HG02970 (cell line): ENCODE data around the gene MAT1A.
"Not testable (repeated sequence)": the region's sequence is repeated elsewhere in the genome, so short reads cannot be mapped to it uniquely, and the experiment has no call there.

ENCODE experiments used
- ATAC-seq: cut with Tn5 transposase; IDR thresholded peaks from one replicate; pipeline ENCODE4 v1.9.1; 2021; ENCODE audit warnings: mild to moderate bottlenecking, moderate library complexity, moderate number of reproducible peaks; ENCODE audit not compliant: unreplicated experiment, low FRiP score

MAT1A gene

DNA sequence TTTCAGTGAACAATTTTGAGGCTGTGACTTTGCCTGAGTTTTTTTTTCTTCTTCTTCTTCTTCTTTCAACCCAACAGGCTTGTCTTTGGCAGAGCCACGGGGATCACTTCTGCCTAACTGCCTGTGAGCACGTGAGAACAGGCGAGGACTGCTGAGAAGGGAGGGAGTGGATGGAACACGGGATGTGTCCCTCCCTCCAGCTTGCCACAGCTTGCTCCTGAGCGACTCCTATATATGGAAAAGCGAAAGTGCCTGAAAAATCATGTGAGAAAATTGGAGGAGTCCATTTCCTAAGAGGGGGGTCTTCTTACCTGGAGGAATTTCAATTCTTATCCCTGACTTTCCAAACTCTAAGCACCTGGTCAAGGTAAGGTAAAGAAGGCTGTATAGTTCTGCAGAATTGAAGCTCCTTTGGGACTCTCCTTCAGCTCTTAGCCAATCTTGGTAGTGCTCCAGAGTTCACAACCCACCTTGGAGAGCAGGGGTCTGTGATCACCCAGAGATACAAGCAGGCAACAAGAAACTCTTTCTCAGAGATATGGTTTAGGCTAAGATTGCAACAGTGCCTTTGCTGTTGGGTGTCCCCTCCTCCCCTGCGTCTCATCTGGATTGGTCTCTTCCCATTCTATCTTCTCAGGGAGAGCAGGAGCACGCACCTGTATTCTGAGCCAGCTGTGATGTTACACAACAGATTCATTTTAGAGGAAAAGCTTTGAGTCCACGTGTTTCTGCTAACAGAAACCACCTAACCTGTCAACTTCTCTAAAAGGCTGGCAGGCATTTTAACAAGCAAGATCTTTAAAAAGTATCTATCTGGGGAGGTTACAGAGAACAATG lies at the start of gene MAT1A:
TSS of gene MAT1A (minus strand) at position 208 of the 837 bp plus-strand sequence. CDS start 235 bp downstream, outside the sequence.
- no peak for ATAC-seq

DNA sequence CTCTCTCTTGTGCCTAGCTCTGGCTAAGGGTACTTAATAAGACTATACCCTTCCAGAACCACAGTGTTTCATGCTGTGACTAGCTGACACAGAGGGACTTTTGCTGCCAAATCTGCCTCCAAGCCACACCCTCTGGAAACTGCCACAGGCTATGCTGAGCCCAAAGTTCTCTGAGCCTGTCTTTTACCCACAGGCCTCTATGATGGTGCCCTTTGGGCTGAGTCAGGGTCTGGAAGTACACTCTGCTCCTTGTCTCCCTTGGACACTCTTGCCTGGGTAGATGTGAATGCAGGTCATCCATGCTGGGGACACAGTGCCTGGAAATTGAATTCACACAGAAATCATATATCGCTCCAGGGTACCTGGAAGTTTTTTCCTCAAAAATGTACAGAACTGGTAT lies 44.5 kb upstream of the MAT1A start:
- ATAC-seq: no peak

DNA sequence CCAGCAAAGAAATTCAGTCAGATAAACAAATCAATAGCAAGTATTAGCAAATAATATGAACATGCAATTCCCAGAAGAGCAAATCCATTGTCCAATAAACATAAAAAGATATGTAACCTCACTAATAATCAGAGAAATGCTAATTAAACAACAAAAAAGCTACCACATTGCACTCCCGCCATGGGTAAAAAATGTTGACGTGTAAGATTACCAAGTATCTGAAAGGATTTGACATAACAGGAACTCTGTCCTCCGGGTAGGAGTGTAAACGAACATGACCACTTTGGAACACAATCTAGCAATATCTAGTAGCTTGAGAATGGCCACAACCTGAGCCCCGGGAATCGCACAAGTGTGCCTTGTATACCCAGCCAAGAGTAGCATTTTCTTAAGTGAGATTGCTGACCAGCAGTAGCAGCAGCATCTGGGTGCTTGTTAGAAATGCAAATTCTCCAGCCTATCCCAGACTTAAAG lies 35.5 kb upstream of the MAT1A start:
- ATAC-seq: no peak

DNA sequence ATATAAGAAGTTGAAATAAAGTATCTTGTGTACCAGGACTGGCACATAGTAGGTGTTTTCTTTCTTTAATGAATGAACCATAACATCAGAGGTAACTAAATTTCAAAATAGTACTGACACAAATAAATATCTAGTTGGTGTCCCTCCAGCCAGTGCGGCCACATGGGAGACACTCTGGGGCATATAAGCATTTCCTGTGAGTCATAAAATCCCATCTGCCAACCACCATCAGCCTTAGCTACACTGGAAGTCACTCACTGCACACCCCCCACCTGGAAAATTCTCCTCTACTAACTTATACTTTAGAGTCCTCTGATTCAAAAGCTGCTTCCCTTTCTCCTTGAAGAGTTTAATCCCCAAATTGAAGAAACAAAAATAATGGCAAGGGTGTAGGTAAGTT lies 34.6 kb upstream of the MAT1A start:
- no peak for ATAC-seq

DNA sequence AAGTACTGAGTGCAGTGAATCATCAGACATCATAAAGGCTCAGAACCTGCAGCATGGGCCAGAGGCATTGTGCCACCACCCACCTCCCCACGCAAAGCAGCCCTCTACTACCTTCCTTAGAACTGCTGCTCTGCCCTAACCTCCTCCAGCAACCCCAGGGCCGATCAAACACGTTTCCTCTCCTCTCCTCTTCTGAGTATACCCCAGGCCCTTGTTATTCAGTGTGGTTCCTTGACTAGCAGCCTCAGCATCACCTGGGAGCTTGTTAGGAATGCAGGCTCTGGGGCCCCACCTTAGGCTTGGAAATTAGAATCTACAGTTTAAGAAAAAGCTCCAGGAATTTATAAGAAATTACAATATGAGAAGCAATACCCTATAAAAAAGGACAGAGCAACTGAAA lies 33.9 kb upstream of the MAT1A start:
- ATAC-seq: no peak

DNA sequence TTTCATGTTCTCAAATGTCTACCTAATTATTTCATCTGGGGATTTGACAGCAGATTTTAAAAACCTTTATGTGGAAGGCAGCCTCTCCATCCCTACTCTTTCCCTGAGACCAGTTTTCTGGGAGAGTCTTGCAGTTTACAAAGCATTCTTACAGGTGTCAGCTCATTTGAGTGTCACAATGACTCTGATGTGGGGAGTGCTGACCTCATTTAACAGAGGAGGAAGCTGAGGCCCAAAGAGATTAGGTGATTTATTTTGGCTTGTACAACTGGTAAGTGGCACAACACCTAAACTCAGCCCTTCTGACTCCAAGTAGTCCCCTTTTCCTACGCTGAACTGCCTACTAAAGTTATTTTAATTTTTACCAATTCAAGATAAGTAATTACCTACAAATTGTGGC lies 33.3 kb upstream of the MAT1A start:
- ATAC-seq: no peak

DNA sequence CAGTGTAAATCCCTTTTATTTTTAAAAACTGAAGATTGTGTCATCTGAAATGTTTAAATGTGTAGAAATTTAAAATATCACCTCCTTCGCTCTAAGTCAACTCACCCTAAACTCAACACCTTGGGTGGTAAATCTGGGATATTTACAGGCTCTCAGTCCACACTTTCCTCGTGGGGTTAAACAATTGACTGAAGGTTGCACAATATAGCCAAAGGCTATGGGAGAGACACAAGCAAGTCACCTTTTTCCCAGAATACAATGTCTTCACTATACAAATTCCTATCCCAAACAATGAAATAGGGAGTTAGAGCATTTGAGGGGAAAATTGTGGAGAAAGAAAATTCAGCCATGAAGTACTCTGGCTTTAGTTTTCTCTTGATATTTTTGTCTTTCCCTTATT lies 32.7 kb upstream of the MAT1A start:
- no peak for ATAC-seq

DNA sequence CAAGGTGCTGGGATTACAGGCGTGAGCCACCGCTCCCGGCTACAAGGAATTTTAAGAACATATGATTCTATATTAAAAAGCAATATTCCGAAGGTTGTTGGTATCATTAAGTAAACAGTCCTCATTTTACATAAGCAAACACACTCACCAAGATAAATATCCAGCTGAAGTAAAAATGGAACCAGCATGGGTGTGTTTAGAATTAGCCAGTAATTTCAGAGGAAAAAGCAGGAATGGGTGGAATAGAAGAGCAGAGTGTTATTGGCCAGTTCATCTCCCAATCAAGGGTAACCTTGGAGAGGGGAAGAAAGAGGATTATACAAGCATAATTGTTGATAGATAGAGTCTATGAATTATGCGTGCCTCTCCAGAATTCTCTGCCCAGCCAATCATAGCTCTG lies 31.7 kb upstream of the MAT1A start:
- ATAC-seq: no peak

DNA sequence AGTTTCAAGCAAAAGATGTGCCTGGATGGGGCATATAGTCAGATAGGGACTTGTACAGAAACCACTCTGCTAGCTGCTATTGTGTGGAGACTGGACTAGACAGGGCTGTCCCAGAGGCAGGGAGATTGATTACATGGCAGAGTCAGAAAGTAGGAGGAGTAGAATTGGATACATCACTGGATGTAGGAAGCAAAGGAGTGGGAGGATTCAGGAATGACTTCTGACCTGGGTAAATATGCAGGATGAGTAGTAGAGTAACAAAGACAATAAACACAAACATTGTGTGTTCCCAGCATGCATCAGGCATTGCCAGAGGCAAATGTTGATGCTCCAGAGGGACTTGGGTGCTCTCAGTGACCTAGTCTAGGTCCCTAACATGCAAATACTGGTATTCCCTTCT lies 30.9 kb upstream of the MAT1A start:
- no peak for ATAC-seq

DNA sequence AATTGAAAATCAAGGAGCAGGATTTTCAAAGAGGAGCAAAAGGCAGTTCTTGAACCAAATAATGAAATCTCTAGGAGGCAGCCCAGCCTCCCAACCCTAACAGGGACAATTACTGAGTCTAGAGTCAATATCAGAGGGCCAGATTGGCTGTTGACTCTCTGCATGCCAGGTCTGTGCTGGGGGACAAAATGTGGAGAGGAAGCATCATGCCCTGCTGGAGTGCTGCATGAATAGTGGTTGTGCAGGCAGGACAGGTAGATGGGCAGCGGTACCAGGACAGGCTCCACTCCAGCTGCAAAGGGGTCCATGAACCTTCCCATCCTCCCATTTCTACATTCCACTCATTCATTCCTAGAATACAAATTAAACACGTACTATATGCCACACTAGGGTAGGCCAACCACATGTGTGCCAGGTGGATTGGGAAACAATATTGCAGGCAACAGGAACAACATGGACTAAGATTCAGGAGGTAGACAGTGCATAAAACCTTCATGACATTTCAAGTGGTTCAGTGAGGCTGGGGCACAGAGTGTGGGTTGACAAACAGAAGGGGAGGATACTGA lies 30.4 kb upstream of the MAT1A start:
- no peak for ATAC-seq

DNA sequence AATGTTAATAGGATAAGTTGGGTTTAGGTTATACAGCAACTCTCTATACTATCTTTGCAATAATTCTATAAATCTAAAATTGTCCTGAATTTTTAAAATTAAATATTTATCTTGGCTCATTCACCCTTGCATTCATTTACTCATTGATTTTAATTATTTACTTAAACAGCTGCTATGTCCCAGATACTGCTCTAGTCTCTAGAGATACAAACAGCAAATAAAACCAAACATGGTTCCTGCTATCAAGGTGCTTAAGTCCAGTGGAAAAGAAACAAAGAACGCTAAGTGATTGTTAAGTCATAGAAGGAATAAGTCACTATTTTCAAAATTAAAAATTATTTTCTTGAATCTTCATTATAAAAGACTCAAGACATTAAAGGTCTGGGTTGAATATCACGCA lies 29.9 kb upstream of the MAT1A start:
- no peak for ATAC-seq

DNA sequence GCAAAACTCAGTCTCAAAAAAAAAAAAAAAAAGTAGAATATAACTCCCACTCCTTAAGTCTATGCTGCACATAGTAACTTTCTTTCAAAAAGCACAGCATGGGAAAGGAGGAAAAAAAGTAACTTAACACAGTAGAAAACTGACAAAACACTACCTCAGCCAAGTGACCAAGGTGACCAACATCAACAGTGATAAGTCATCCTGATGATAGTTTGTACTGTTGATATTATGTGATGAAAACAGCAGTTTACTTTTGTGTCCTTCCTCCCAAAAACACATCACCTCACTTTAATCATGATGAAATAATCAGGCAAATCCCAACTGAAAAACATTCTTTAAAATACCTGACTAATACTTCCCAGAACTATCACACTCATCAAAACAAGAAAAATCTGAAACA lies 29.3 kb upstream of the MAT1A start:
- ATAC-seq: no peak

DNA sequence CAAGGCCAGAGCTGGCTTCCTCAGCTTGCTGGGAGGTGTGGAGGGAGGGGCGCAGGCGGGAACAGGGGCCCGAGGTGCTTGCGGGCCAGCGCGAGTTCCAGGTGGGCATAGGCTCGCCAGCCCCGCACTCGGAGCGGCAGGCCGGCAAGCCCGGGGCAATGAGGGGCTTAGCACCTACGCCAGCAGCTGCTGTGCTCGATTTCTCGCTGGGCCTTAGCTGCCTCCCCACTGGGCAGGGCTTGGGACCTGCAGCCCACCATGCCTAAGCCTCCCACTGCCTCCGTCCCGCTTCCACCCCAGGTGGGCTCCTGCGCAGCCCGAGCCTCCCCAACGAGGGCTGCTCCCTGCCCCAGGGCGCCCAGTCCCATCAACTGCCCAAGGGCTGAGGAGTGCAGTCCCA lies 25.9 kb upstream of the MAT1A start:
- no peak for ATAC-seq

DNA sequence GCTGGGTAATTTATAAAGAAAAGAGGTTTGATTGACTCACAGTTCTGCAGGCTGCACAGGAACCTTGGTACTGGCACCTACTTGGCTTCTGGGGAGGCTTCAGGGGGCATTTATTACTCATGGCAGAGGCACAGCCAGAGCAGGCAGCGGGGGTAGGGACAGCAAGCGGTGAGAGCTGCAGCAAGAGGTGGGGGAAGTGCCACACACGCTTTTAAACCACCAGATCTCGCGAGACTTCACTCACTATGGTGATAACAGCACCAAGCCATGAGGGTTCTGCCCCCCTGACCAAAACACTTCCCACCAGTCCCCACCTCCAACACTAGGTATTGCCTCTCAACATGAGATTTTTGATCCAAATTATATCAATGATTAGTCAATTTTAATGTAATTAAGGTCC lies 24.1 kb upstream of the MAT1A start:
- ATAC-seq: no peak

DNA sequence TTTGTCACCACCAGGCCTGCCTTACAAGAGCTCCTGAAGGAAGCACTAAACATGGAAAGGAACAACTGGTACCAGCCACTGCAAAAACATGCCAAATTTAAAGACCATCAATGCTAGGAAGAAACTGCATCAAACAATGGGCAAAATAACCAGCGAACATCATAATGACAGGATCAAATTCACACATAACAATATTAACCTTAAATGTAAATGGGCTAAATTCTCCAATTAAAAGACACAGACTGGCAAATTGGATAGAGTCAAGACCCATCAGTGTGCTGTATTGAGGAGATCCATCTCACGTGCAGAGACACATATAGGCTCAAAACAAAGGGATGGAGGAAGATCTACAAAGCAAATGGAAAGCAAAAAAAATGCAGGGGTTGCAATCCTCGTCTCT lies 16.5 kb upstream of the MAT1A start:
- not testable (repeated sequence) for ATAC-seq

DNA sequence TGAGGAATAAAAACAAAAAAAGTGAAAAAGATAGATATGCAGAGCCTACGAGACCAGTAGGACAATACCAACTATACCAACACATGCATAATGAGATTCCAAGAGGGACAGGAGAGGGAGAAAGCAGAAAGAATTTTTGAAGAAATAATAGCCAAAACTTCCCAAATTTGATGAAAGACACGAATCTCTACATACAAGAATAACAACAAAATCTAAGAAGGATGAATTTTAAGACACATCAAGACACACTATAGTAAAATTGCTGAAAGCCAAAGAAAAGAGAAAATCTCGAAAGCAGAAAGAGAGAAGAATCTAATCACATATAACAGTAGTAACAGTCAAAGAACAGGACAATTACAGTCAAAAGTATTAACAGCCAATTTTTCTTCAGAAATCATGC lies 7.5 kb upstream of the MAT1A start:
- no peak for ATAC-seq

DNA sequence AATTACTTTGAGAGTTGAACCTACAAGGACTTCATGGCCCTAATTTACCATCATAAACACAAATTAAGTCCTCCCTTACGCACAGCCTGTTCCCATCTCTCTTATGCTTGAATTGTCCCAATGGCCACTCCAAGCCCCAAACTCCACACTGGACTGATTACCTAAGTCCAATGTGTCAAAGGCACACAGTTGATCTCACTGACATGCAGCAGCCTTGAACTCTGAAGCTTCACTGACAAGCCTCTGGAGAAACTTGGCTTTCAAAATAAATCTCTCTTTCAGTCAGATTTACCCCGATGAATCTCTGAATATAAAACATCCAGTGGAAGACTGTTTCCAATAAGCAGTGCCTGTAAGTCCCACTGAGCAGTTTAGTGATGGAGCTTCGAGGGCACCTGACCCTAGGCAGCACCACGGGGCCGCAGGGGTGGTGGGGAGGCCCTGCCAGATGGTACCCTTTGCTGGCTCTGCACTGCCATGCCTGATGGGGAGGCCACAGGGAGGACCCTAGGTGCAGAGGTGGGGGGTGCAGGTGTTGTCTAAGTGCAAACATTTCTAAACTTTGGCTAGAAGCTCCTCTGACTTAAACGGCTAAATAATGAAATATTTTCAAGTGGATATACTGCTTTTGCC lies 3.3 kb upstream of the MAT1A start:
- no peak for ATAC-seq

DNA sequence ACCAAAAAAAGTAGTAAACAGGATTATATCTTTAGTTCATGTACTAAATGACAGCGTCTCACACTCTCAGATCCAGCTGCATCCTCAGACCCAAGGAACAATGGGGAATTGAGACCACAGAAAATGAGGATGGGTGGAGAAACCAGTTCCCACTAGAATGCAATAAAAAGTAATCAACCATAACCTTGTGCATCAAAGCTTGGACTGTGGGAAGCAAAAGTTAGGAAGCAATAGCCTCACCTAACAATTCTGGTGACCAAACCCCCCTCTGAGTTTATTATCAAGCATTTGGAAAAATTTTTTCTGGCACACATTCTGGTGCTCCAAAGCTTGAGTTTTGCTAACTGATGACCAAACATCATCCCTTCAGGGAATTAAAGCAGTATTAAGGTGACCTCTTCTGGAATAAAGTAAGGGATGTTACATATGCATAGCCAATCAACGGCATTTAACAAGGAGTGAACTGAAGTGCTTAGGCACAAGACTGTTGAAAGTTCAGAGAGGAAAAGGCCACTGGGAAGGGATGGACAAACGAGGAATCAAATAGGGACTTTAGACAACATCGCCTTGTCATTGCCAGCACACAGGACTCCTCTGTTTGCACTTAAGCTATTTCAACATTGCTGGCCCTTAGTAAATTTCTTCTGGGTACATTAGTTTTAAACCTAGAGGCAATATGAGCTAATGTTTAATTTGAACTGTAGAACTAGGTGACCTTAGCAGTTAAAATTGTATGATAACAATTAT lies 1.2 kb upstream of the MAT1A start:
- ATAC-seq: no peak

DNA sequence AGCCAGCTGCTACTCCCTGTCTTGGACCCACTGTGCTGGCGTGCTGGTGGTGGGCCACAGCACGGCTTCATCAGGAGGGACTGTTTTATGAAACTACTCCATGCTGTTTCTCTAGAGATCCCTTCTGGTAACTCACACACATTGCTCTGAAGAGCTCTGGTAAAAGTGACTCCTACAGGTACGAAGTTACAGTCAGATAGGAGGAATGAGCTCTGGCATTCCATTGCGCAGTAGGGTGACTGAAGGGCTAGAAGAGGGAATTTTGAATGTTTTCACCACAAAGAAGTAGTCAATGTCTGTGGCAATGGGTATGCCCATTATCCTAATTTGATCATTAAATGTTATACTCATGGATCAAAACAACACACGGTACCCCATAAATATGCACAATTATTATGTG lies 609 bp downstream of the MAT1A start:
- ATAC-seq: no peak

DNA sequence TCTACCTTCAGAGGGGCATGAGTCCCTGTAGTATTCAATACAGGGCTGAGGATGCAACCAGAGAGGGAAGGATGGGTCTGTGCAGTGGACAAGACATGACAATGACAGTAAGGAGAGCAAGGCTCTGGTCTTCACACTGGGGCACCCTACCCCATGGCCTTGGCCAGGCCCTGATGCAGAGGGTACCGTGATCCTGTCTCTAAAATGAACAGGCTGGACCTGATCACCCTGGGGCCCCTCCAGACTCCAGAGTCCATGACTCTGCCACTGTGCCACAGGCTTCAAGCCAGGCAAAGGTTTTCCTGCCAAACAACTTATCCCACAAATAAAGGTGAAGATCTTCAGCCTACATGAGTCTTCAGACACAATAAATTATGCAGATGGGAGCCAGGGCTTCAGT lies 4.9 kb downstream of the MAT1A start:
- ATAC-seq: no peak
